NCI-H2227 (cell line): ENCODE measurements around the gene GTF2F1.
"Not testable (repeated sequence)": the region's sequence is repeated elsewhere in the genome, so short reads cannot be mapped to it uniquely, and the experiment has no call there.

ENCODE experiments used
- DNase-seq: peaks from one replicate; lab custom pipeline; 2025; ENCODE audit not compliant: unreplicated experiment; lab: John Stamatoyannopoulos, UW

The GTF2F1 gene

GRCh38 chr19:6358003-6358402 is 35.0 kb downstream of the GTF2F1 start:
- DNase-seq = no peak

- no peak for DNase-seq
Observed at GRCh38 chr19:6357174-6357573, 35.8 kb downstream of the GTF2F1 start.

GRCh38 chr19:6355321-6356040 is 37.5 kb downstream of the GTF2F1 start:
- DNase-seq = not testable (repeated sequence)

GRCh38 chr19:6354098-6354674 is 38.8 kb downstream of the GTF2F1 start:
- no peak for DNase-seq

GRCh38 chr19:6352381-6353165 is 40.4 kb downstream of the GTF2F1 start:
- DNase-seq = no peak

GRCh38 chr19:6350688-6351087 is 42.3 kb downstream of the GTF2F1 start:
- no peak for DNase-seq

GRCh38 chr19:6349271-6349670 is 43.7 kb downstream of the GTF2F1 start:
- not testable (repeated sequence) for DNase-seq

- DNase-seq = no peak
Observed at GRCh38 chr19:6343462-6343861, 49.5 kb downstream of the GTF2F1 start.

- no peak for DNase-seq
Observed at GRCh38 chr19:6340493-6341201, 52.3 kb downstream of the GTF2F1 start.

- DNase-seq = no peak
Observed at GRCh38 chr19:6334490-6335285, 58.3 kb downstream of the GTF2F1 start.

- DNase-seq = no peak
Observed at GRCh38 chr19:6333439-6333838, 59.5 kb downstream of the GTF2F1 start, which contains the start of gene ACER1. ACER1 (minus strand) TSS chr19:6333612; CDS start chr19:6333551, 61 bp downstream.
